NCI-H345 (cell line): Measurements from ENCODE around the gene C5orf58.

Experiments used
- DNase-seq: peaks from one replicate; lab custom pipeline; 2025; lab: John Stamatoyannopoulos, UW

The C5orf58 gene

DNA sequence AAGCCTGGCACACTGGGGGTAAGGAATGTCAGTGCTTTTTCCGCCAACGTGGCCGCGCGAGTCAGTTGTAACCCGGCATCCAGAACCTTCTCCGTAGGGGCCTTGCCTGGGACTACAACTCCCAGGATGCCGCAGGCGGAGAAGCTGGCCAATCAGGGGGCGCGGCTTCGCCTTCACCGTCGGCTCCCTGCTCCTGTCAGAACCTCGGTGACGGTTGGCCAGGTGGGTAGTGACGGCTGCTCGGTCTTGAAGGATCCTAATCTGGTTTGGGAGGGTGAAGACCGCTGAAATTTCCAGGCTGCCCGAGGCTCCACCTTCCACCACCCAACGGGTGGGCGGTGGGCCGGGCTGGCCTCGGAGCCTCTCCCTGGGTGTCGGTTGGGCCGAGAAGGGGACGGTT, at the start of gene C5orf58:
C5orf58 (plus strand) TSS at position 200 of the 400 bp plus-strand sequence. CDS start 1,992 bp downstream, outside the sequence.
- no peak for DNase-seq

DNA sequence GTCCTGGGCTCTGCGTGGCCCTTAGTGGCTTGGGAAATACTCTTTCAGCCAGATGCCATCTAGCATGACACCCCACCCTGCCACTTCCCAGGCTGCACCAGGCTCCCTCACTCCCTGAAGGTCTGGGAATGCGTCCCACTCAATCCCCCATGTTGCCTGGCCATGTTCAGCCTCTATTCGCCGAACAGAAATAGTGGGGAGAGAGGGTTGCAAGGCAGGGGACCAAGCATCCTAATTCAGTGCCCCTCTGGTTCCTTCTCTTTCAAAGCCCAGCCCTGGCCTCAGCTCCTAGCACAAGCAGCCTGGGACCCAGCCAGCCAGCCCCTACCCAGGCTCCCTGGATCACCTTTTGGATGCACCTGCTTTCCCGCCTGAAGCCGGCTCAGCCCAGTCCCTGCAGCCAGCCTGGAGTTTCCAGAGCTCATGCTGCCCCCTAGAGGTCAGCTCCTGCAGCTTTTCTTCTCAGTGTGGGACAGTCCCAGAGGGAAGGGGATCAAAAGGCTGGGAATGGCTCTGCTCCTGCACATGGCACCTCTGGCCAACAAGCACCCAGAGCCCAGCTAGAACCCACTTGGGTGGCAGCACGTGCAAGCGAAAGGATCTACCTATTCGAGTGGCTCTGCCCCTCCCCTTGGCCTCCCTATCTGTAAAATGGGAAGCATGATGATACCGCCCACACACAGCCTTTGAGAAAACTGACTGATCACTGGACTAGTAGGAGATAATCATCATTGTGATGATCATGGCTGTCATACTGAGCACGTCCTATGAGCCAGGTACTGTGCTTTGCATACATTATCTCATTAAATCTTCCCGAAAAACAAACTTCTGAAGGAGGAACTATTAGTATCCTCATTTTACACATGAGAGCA, 48.7 kb upstream of the C5orf58 start:
- DNase-seq, result peak; percentile 77

GRCh38 chr5:170184737-170185136, 48.0 kb upstream of the C5orf58 start:
- DNase-seq, result no peak

- no peak for DNase-seq
Observed at GRCh38 chr5:170186156-170186555, 46.6 kb upstream of the C5orf58 start.

DNA sequence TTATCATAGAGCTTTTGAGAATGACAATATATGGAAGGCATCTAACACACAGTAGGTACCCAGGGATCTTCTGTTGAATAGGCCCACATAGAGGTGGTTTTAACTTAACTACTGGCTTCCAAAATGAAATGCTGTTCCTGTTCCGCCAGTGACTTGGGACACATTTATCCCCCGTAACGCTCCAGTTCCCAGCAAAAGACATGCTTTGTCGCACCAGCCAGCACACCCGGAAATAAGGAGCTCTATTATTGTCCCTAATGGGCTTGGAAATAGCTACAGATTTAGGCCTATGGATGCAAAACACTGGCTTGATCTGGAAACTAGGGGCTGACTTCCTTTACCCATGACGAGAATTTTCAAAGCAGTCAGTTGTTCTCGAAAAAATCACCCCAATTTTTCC, 45.9 kb upstream of the C5orf58 start:
- no peak for DNase-seq

DNA sequence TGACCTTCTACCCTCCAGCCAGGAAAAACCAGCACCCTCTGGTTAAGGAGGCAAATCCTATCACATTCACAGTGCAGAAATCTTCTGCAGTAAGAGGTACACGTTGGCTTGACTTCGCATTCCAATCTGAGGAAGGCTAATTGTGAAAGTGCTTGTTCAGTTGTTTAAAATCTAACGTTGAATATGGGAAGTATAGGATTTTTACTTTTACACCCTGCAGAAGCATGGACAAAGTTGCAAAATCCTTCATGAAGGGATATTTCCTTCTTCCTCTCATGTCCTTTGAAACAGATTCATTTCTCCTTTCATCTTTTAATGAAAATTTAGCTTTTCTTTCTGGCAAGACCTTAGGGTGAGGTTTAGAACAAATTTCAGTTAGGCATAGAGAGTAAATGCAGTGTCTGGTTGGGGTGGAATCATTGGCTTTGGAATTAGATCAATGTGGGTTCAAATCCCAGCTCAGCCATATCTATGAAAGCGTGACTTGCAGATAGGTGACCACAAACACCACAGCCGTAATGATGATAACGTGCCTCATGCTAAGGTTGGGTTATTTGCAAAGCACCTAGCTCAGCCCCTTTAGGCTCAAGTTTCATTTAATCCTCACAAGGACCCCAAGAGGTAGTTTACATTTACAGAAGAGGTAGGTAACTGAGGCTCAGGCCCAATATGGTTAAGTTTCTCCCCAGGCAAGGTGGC, 42.2 kb upstream of the C5orf58 start:
- DNase-seq, result no peak

GRCh38 chr5:170192829-170193228, 40.0 kb upstream of the C5orf58 start:
- DNase-seq, result no peak

GRCh38 chr5:170195961-170196360, 36.8 kb upstream of the C5orf58 start:
- DNase-seq, result peak; percentile 59

- no peak for DNase-seq
Observed at GRCh38 chr5:170200876-170201275, 31.9 kb upstream of the C5orf58 start.

GRCh38 chr5:170201311-170201710, 31.5 kb upstream of the C5orf58 start:
- no peak for DNase-seq

GRCh38 chr5:170202117-170202516, 30.7 kb upstream of the C5orf58 start:
- DNase-seq, result no peak

- DNase-seq, result no peak
Observed at GRCh38 chr5:170204202-170204601, 28.6 kb upstream of the C5orf58 start.

- DNase-seq, result no peak
Observed at GRCh38 chr5:170206216-170206615, 26.6 kb upstream of the C5orf58 start.

DNA sequence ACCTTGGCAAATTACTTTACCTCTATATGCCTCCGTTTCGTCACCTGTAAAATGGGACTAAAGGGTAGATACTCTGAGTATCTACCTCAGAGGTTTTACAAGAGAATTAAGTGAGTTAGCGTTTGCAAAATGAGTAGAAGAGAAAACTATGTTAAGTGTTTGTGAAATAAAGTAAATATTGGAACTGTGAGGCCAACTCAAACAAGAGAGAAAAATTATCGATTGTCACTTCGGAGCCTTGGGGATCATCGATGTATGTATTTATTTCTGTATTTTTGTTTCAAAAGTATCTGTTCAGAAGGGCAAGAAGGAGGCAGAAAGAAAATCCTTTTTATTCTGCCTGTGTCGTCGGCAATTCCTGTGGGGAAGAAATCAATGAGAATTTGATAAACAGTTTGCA, 25.8 kb upstream of the C5orf58 start:
- DNase-seq, result no peak

DNA sequence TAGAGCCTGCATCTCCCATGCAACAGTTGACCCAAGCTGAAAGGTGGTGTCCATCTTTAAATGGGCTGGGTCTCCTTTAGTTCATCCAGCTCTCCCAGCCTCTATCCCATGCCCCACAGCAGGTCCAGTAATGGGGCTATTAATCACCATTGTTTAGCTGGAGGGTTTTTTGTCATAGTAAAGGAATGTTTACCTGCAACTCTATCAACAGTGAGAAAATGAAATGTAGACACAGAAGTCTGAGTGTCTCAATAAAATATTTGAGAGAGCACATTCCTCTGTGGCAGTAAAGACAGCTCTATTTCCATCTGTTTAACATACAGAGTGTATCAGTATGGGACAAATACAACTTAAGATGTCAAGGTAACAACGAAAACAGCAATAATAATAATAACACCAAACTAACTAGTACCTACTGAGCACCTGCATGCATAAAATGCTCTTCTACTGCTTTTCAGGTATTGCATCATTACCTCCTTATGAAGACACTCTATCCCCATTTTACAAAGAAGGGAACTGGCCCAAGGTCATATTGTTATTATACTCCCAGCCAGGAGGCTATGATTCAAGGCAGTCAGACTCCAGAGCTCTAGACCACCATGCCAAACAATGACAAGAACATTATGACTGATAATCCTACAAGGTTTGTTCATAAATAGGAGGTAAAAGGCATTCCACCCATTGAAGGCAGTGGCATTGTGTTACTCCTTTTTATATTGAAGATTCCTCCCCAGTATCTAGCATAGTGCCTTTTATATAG, 21.0 kb upstream of the C5orf58 start:
- DNase-seq, result no peak

DNA sequence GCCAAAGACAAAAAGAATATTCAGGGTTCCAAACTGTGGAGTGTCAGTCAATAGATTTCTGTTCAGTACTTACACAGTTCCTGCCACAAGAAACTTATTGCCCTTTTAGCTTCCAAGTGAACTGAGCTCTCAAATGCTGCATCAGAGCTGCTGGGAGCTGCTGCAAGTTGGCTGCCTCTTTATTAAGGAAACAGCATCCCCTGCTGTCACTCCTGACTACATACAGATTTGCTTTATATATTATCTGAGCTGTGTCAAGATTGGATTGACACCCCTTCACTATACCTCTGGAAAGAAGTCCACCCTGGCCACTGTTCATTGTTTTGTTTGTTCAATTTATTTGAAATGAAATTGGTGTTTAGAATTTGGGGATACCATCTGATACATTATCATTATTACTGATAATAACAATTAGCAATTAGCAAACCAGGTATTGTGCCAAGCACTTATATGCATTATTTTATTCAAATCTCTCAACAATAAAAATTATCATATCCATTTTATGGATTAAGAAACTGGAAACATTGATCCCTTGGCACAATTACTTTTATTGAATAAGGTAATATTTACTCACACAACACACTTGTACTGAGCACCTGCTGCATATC, 16.4 kb upstream of the C5orf58 start:
- peak; percentile 83 for DNase-seq

DNA sequence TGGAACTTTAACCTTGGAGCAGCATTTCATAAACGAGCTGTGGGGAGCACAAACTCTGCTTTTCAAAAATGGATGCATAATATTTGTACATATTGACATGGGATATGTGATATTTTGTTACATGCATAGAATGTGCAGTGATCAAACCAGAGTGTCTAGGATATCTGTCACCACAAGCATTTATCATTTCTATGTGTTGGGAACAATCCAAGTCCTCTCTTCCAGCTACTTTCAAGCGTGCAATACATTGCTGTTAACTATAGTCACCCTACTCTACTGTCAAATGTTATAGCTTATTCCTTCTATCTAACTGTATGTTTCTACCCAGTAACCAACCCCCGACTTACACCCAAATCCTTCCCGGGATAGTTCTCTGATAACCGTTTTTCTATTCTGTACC, 15.0 kb upstream of the C5orf58 start:
- DNase-seq, result no peak

DNA sequence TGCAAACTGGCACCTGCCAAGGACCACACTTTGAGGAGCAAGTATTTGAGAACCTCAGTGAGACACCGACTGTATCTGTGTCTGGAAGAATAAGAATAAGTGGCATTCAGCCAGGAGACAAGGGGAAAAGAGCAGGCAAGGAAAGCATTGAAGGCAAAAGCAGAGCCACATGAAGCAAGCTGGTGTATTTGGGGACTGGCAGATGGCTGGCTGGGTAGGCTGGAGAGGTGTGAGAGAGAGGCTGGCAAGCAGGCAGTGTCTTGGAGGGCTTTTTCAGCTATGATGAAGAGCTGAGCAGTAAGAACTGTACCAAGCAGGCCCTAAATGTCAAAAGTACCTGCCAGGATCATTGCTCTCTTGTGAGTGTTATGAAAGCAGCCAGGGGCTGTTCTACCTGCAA, 14.1 kb upstream of the C5orf58 start:
- DNase-seq, result peak; percentile 17

- no peak for DNase-seq
Observed at GRCh38 chr5:170219615-170220014, 13.2 kb upstream of the C5orf58 start.

DNA sequence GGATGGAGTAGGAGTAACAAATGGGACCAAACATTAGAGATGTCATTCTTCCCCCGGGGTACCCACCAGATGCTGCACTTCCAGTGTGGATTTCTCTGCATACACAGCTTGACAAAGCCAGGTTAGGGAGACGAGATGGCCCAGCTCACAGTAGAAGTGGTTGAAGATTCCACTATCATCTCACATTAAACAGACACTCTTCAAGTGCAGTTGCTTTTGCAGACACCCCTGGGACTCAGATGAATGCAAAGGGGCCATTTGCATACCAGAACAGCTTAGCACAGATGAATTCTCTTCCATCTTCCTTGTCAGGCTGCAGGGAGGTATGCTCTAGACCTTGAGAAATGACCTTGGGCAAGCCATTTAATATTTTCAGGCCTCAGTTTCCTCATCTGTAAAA, 12.6 kb upstream of the C5orf58 start:
- DNase-seq, result no peak

DNA sequence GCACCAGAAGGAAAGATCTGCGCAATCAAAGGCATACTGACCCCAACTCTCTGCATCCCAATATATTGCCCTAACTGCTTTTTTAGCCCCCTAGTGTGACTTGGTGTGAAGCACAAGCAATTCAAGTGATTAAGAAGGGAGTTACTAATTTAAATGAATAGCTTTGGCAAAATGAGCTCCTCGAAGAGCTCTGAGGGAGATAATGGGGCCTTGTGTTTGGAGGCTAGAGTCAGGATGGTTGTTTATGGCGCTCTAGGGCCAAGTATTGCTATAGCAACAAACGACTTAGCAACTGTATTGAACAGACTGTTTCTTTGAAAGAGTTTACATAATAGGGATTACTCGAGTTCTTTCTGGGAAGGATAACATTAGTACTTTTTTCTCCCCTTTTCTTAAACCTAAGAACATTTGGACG, 11.5 kb upstream of the C5orf58 start:
- DNase-seq, result no peak

GRCh38 chr5:170223360-170223759, 9.4 kb upstream of the C5orf58 start:
- no peak for DNase-seq
